Coronary artery (tissue), 2 donors: ENCODE data around the gene APBB2.
A peak's percentile ranks its signal among the peaks of the same experiment; 100 is the strongest.

Source experiments
- DNase-seq: peaks from one replicate; pipeline ENCODE4 v3.0.0-alpha.2; 2017; ENCODE audit warnings: low spot score
- H3K27ac ChIP-seq, 2 donors: fragments of 200-600 bp; sonication (generic); one replicate each; pipeline ENCODE4 v1.5.1; 2016 to 2019
- H3K4me3 ChIP-seq: fragments of 200-600 bp; sonication (generic); 2 replicates; pipeline ENCODE4 v1.5.1; 2016; ENCODE audit warnings: mild to moderate bottlenecking, moderate library complexity
- CTCF ChIP-seq: fragments of 200-600 bp; sonication (generic); IDR thresholded peaks from one replicate; pipeline ENCODE4 v1.5.1; 2019; ENCODE audit warnings: antibody characterized with exemption

APBB2 gene

GRCh38 chr4:40840255-40840984, 373.9 kb downstream of the APBB2 start:
- TF ChIP-seq CTCF: no peak
- no peak for DNase-seq
- no peak overlapping the region for H3K4me3 ChIP-seq
- H3K27ac ChIP-seq: no peak overlapping the region

- no peak overlapping the region for H3K27ac ChIP-seq
- no peak for TF ChIP-seq CTCF
- no peak overlapping the region for H3K4me3 ChIP-seq
- no peak for DNase-seq
Measured at GRCh38 chr4:40838742-40839141, 375.6 kb downstream of the APBB2 start.

- peak overlapping the region in 1 of 2 donors; percentile 6 for H3K27ac ChIP-seq
- no peak for TF ChIP-seq CTCF
- no peak for DNase-seq
- H3K4me3 ChIP-seq: no peak overlapping the region
Measured at GRCh38 chr4:40837094-40837870, 377.1 kb downstream of the APBB2 start.

- DNase-seq: no peak
- Histone ChIP-seq H3K4me3 (no peak overlapping the region), H3K27ac (no peak overlapping the region)
- TF ChIP-seq CTCF: no peak
Measured at GRCh38 chr4:40833212-40833611, 381.1 kb downstream of the APBB2 start.

GRCh38 chr4:40832175-40832574, 382.2 kb downstream of the APBB2 start:
- Histone ChIP-seq H3K4me3 (no peak overlapping the region), H3K27ac (no peak overlapping the region)
- DNase-seq: no peak
- TF ChIP-seq CTCF: no peak

GRCh38 chr4:40831146-40831907, 383.0 kb downstream of the APBB2 start:
- Histone ChIP-seq H3K27ac (no peak overlapping the region), H3K4me3 (no peak overlapping the region)
- TF ChIP-seq CTCF: no peak
- no peak for DNase-seq
